OCI-LY7 (cell line): ENCODE data around the gene ZG16B. TPM values are rescaled to one million over a fixed set of nuclear protein-coding genes. Genes with fewer than 3 reads are reported as not detected.
A peak's percentile ranks its signal among the peaks of the same experiment; 100 is the strongest.

Experiments used
- BruUV-seq: library from RNA; stranded (reverse); fragments of 400-500 nt; replicated peaks from 2 replicates; lab custom pipeline; 2021; lab: Mats Ljungman, UMichigan
- CTCF ChIA-PET: fragments of 300-600 bp; sonication (Branson Sonifier 250); formaldehyde crosslinking; loops from one replicate; lab custom pipeline; 2022; ENCODE audit warnings: antibody characterized with exemption; ENCODE audit not compliant: unreplicated experiment; lab: Charles Lee
- POLR2A ChIA-PET: fragments of 300-600 bp; sonication (Branson Sonifier 250); formaldehyde crosslinking; loops from one replicate; lab custom pipeline; 2022; ENCODE audit warnings: antibody characterized with exemption; lab: Charles Lee
- DNase-seq: peaks from one replicate; pipeline ENCODE4 v3.0.0-alpha.2; 2015; ENCODE audit warnings: low spot score
- H2AFZ ChIP-seq: fragments of 200-600 bp; sonication (generic), shearing (Covaris generic); 2 replicates; pipeline ENCODE4 v1.6.1; 2014; ENCODE audit warnings: mild to moderate bottlenecking, antibody characterized with exemption, low read length, moderate library complexity
- H3K27ac ChIP-seq: fragments of 200-600 bp; sonication (generic); 2 replicates; pipeline ENCODE4 v1.5.1; 2014; ENCODE audit warnings: mixed run types, low read depth, mild to moderate bottlenecking, moderate library complexity, low read length, inconsistent platforms; ENCODE audit not compliant: poor library complexity, severe bottlenecking
- H3K36me3 ChIP-seq: fragments of 200-600 bp; sonication (generic); 2 replicates; pipeline ENCODE4 v1.6.1; 2014; ENCODE audit warnings: mild to moderate bottlenecking, antibody characterized with exemption, low read length, moderate library complexity, mixed read lengths; ENCODE audit not compliant: insufficient read depth
- H3K4me1 ChIP-seq: fragments of 200-600 bp; sonication (generic); 2 replicates; pipeline ENCODE4 v1.5.1; 2014; ENCODE audit warnings: mild to moderate bottlenecking, low read length; ENCODE audit not compliant: insufficient read depth, poor library complexity, severe bottlenecking
- H3K4me2 ChIP-seq: fragments of 200-600 bp; sonication (generic); 2 replicates; pipeline ENCODE4 v1.6.1; 2014; ENCODE audit warnings: mild to moderate bottlenecking, low read length
- H3K4me3 ChIP-seq: fragments of 200-600 bp; sonication (generic); 2 replicates; pipeline ENCODE4 v1.5.1; 2014; ENCODE audit warnings: mild to moderate bottlenecking, low read depth, low read length; ENCODE audit not compliant: poor library complexity, severe bottlenecking
- H3K79me2 ChIP-seq: fragments of 200-600 bp; sonication (generic); 2 replicates; pipeline ENCODE4 v1.6.1; 2016; ENCODE audit warnings: low read depth, mild to moderate bottlenecking, low read length, moderate library complexity, mixed read lengths; ENCODE audit not compliant: insufficient read depth
- H3K9me2 ChIP-seq: fragments of 200-600 bp; sonication (generic); 2 replicates; pipeline ENCODE4 v1.6.1; 2016; ENCODE audit warnings: mild to moderate bottlenecking, low read length, mixed read lengths; ENCODE audit not compliant: insufficient read depth
- H3K9me3 ChIP-seq: fragments of 200-600 bp; sonication (generic); 2 replicates; pipeline ENCODE4 v1.6.1; 2014; ENCODE audit warnings: mild to moderate bottlenecking, mixed run types, low read length, mixed read lengths
- H4K20me1 ChIP-seq: fragments of 200-600 bp; sonication (generic); 2 replicates; pipeline ENCODE4 v1.6.1; 2014; ENCODE audit warnings: mild to moderate bottlenecking, antibody characterized with exemption, low read length, moderate library complexity, mixed read lengths; ENCODE audit not compliant: insufficient read depth
- EZH2phosphoT487 ChIP-seq: fragments of 200-600 bp; sonication (generic); IDR thresholded peaks from 2 replicates; pipeline ENCODE4 v1.6.1; 2018; ENCODE audit warnings: low read depth, borderline replicate concordance, mild to moderate bottlenecking, mixed run types, antibody characterized with exemption, low read length, moderate library complexity, mixed read lengths
- intact Hi-C: fragments of 100-400 bp; cut with micrococcal nuclease; formaldehyde crosslinking; loops from one replicate; pipeline ENCODE4 v1.10.0; 2022; ENCODE audit not compliant: unreplicated experiment
- total RNA-seq, 2 experiments: library from RNA; depleted of rRNA in 1 of 2; stranded (reverse); fragments of >200 nt in 1 of 2; shearing (Covaris generic) in 1 of 2; gene quantifications; 2 replicates each; pipeline ENCODE4 v1.2.3, GENCODE V29; 2014 to 2022
- TF ChIP-seq, protein P1 (sequence below): fragments of 200-600 bp; sonication (generic); conservative IDR thresholded peaks from 2 replicates; pipeline ENCODE4 v1.5.1; 2014; ENCODE audit warnings: mild to moderate bottlenecking, antibody characterized with exemption, low read length, moderate library complexity, mixed read lengths

ZG16B gene
- total RNA-seq, 2 experiments from 2014 or later: 2.5 to 4.0 TPM

DNA sequence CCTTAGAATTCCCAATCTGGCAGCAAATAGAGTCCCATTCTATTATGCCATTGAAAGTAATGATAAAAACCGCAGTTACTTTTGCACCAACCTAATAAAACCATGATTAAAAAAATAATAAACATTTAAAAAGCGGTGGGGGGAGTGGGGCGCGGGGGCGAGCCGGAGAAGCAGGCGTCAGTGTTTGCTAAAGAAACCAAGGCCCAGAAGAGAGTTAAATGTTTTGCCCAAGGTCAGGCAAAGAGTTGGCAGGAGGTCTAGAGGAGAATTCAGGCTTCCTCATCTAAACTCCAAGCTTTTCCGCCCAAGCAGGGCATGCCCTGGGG, 37.5 kb downstream of the ZG16B start:
- H4K20me1 ChIP-seq: no peaks in the 10 kb centered on the region
- no peaks in the 10 kb centered on the region for H3K36me3 ChIP-seq
- ChIA-PET POLR2A (interaction anchor here (1.0 to 1.4 kb wide), 5 partner anchors 15 to 46 kb away, joined by 3 to 9 read pairs (median 4); partner anchors contain the start of genes FLYWCH1 and FLYWCH2), CTCF (interaction anchor here (0.5 to 0.9 kb wide), 6 partner anchors 15 to 161 kb away, joined by 3 to 10 read pairs (median 4); partner anchors contain the start of gene FLYWCH2)
- H3K79me2 ChIP-seq: no peaks in the 10 kb centered on the region
- TSS peak; percentile 99 for BruUV-seq
- peak overlapping the region; percentile 68 for H3K27ac ChIP-seq
- peak overlapping the region; percentile 76 for H3K4me2 ChIP-seq
- H2AFZ ChIP-seq: peak overlapping the region; percentile 81
- H3K9me2 ChIP-seq: no peaks in the 10 kb centered on the region
- no peak for DNase-seq
- intact Hi-C loops: no loop called here
- H3K4me3 ChIP-seq: peak overlapping the region; percentile 70
- H3K4me1 ChIP-seq: peaks cover 7% of the 10 kb centered on the region
- no peaks in the 10 kb centered on the region for H3K9me3 ChIP-seq
- no peak for TF ChIP-seq EZH2phosphoT487
- TF ChIP-seq, protein P1, sequence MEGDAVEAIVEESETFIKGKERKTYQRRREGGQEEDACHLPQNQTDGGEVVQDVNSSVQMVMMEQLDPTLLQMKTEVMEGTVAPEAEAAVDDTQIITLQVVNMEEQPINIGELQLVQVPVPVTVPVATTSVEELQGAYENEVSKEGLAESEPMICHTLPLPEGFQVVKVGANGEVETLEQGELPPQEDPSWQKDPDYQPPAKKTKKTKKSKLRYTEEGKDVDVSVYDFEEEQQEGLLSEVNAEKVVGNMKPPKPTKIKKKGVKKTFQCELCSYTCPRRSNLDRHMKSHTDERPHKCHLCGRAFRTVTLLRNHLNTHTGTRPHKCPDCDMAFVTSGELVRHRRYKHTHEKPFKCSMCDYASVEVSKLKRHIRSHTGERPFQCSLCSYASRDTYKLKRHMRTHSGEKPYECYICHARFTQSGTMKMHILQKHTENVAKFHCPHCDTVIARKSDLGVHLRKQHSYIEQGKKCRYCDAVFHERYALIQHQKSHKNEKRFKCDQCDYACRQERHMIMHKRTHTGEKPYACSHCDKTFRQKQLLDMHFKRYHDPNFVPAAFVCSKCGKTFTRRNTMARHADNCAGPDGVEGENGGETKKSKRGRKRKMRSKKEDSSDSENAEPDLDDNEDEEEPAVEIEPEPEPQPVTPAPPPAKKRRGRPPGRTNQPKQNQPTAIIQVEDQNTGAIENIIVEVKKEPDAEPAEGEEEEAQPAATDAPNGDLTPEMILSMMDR: no peak

- Histone ChIP-seq H3K9me3 (no peaks in the 10 kb centered on the region), H2AFZ (peak overlapping the region; percentile 81), H3K4me3 (peak overlapping the region; percentile 70), H4K20me1 (no peaks in the 10 kb centered on the region), H3K4me1 (peaks cover 7% of the 10 kb centered on the region), H3K27ac (peak overlapping the region; percentile 68), H3K36me3 (no peaks in the 10 kb centered on the region), H3K9me2 (no peaks in the 10 kb centered on the region), H3K79me2 (no peaks in the 10 kb centered on the region), H3K4me2 (peak overlapping the region; percentile 76)
- TSS peak; percentile 84 for BruUV-seq
- intact Hi-C loops: loop anchor here (1.0 to 2.0 kb wide), 4 partner anchors 29 to 116 kb away; partner anchors contain the start of genes FLYWCH1 and SRRM2
- ChIA-PET CTCF (interaction anchor here (0.5 to 0.9 kb wide), 6 partner anchors 15 to 160 kb away, joined by 3 to 10 read pairs (median 4); partner anchors contain the start of gene FLYWCH2), POLR2A (interaction anchor here (1.0 to 1.4 kb wide), 5 partner anchors 14 to 45 kb away, joined by 3 to 9 read pairs (median 4); partner anchors contain the start of genes FLYWCH1 and FLYWCH2)
- DNase-seq: peak; percentile 92
- no peak for TF ChIP-seq EZH2phosphoT487
- TF ChIP-seq, protein P1: peak; percentile 93
Observed at GRCh38 chr16:2867987-2868789, 38.1 kb downstream of the ZG16B start.

DNA sequence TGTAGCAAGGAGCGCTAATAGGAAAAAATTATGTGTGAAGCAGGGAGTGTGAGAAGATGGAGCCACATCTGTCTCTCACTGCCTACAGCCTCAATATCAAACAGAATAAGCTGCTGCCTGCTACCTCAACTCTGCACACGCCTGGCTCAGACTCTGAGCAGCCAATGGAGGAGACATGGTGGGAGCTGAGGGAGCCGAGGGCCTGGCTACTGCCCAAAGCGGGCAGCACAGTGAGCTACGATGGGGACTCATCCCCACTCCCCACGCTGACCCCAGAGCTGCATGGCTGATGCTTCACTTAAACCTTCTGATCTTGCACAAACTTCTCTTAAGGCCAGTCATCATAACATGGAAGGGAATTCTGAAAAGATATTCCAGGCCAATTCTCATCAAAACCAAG, 41.8 kb downstream of the ZG16B start:
- no TSS peak for BruUV-seq
- H3K79me2 ChIP-seq: no peaks in the 10 kb centered on the region
- no peak for DNase-seq
- no peak overlapping the region for H3K27ac ChIP-seq
- TF ChIP-seq, protein P1: no peak
- TF ChIP-seq EZH2phosphoT487: no peak
- no peaks in the 10 kb centered on the region for H3K9me2 ChIP-seq
- H4K20me1 ChIP-seq: no peaks in the 10 kb centered on the region
- ChIA-PET CTCF (no interaction called here), POLR2A (interaction anchor here (0.6 kb wide), 2 partner anchors 15 to 156 kb away, joined by 4 to 8 read pairs; no protein-coding TSS in a partner anchor)
- intact Hi-C loops: no loop called here
- no peak overlapping the region for H3K4me3 ChIP-seq
- peaks cover 7% of the 10 kb centered on the region for H3K4me1 ChIP-seq
- H3K9me3 ChIP-seq: no peaks in the 10 kb centered on the region
- H3K36me3 ChIP-seq: no peaks in the 10 kb centered on the region
- no peak overlapping the region for H2AFZ ChIP-seq
- H3K4me2 ChIP-seq: no peak overlapping the region
